ENCODE data around the gene JPT2.
A peak's percentile ranks its signal among the peaks of the same experiment; 100 is the strongest.
"Not testable (repeated sequence)": the region's sequence is repeated elsewhere in the genome, so short reads cannot be mapped to it uniquely, and the experiment has no call there.

JPT2 gene

DNA sequence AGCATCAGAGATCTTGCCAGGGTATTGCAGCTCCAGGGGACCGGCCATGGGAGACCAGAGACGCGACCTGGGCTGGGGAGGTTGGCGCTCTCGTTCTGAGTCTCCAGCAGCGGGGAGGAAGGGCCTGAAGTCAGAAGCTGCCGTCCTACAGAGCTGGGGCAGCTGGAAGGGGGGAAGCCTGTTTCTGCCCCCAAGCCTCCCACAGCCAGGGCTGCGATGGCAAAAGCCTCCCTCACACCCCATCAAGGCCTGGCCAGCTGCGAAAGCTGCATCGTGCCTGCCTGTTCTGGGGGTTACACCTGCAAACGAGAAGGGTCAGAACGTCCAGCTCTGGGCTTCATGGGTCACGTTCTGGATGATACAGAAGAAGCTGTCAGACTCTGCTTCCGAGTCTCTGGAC, 54.0 kb downstream of the JPT2 start:
- no peak overlapping the region for H3K18ac ChIP-seq (ENCODE audit: low read length)
- no peak overlapping the region for H2AFZ ChIP-seq (ENCODE audit: low read length)
- no peak overlapping the region for H4K8ac ChIP-seq (ENCODE audit: low read depth, low read length)
- H3K4ac ChIP-seq (ENCODE audit: low read length), result no peak overlapping the region
- H2BK12ac ChIP-seq (ENCODE audit: low read length), result no peak overlapping the region
- H3K4me1 ChIP-seq (ENCODE audit: control insufficient read depth in 2 of 2, insufficient read depth in 1 of 2, low read depth in 1 of 2, low read length in 2 of 2), result no peaks in the 10 kb centered on the region
- H3K36me3 ChIP-seq (replicated peaks in 1 of 2; ENCODE audit: control insufficient read depth in 2 of 2, insufficient read depth in 2 of 2, low read length in 2 of 2), result peaks cover 46 to 74% of the 10 kb centered on the region in 2 donors
- no peak overlapping the region for H3K9ac ChIP-seq (ENCODE audit: low read depth, low read length, poor library complexity)
- peaks cover 14 to 19% of the 10 kb centered on the region in 2 donors for H3K9me3 ChIP-seq (replicated peaks in 1 of 2; ENCODE audit: control insufficient read depth in 2 of 2, insufficient read depth in 1 of 2, low read depth in 1 of 2, low read length in 2 of 2)
- H3K79me1 ChIP-seq (ENCODE audit: low read depth, low read length), result no peaks in the 10 kb centered on the region
- H3K23ac ChIP-seq (ENCODE audit: low read depth, low read length, poor library complexity), result peak overlapping the region; percentile 31
- H3K14ac ChIP-seq (ENCODE audit: low read length), result no peak overlapping the region
- H2AK5ac ChIP-seq (ENCODE audit: low read depth, low read length), result no peak overlapping the region
- no peak overlapping the region for H3K4me3 ChIP-seq (ENCODE audit: low read length in 2 of 2)
- H3K4me2 ChIP-seq (ENCODE audit: insufficient read depth, low read length, poor library complexity, severe bottlenecking), result no peak overlapping the region
- H2BK120ac ChIP-seq (ENCODE audit: low read depth, low read length), result no peak overlapping the region
- WGBS, 2 donors (ENCODE audit: extremely low coverage in 2 of 2, insufficient read length in 2 of 2, insufficient replicate concordance in 1 of 2), result no CpG with 5 or more reads among the region's 14 CpGs
- no peak overlapping the region for H2BK5ac ChIP-seq (ENCODE audit: low read length)
- no peak for DNase-seq (ENCODE audit: low spot score)
- H4K91ac ChIP-seq (ENCODE audit: low read depth, low read length, poor library complexity), result no peak overlapping the region
- H3K27ac ChIP-seq (replicated peaks; ENCODE audit: low read length), result no peak overlapping the region
- H2BK15ac ChIP-seq (ENCODE audit: low read length), result no peak overlapping the region
- H3K27me3 ChIP-seq (ENCODE audit: control insufficient read depth in 3 of 3, insufficient read depth in 3 of 3, low read depth in 1 of 3, low read length in 3 of 3), result no peaks in the 10 kb centered on the region

- not testable (repeated sequence) for H3K79me1 ChIP-seq (ENCODE audit: low read depth, low read length); H2AFZ ChIP-seq (ENCODE audit: low read length); H3K27ac ChIP-seq (replicated peaks; ENCODE audit: low read length); H2BK15ac ChIP-seq (ENCODE audit: low read length); H3K4me1 ChIP-seq (ENCODE audit: control insufficient read depth in 2 of 2, insufficient read depth in 1 of 2, low read depth in 1 of 2, low read length in 2 of 2); DNase-seq (ENCODE audit: low spot score); H3K14ac ChIP-seq (ENCODE audit: low read length); H4K8ac ChIP-seq (ENCODE audit: low read depth, low read length); H2BK12ac ChIP-seq (ENCODE audit: low read length); H3K9ac ChIP-seq (ENCODE audit: low read depth, low read length, poor library complexity); H4K91ac ChIP-seq (ENCODE audit: low read depth, low read length, poor library complexity); H3K18ac ChIP-seq (ENCODE audit: low read length); H2BK120ac ChIP-seq (ENCODE audit: low read depth, low read length); H3K4me3 ChIP-seq (ENCODE audit: low read length in 2 of 2); H3K4ac ChIP-seq (ENCODE audit: low read length); H2BK5ac ChIP-seq (ENCODE audit: low read length); H3K4me2 ChIP-seq (ENCODE audit: insufficient read depth, low read length, poor library complexity, severe bottlenecking); H2AK5ac ChIP-seq (ENCODE audit: low read depth, low read length); H3K27me3 ChIP-seq (ENCODE audit: control insufficient read depth in 3 of 3, insufficient read depth in 3 of 3, low read depth in 1 of 3, low read length in 3 of 3)
- peaks cover 42 to 69% of the 10 kb centered on the region in 2 donors for H3K36me3 ChIP-seq (replicated peaks in 1 of 2; ENCODE audit: control insufficient read depth in 2 of 2, insufficient read depth in 2 of 2, low read length in 2 of 2)
- WGBS, 2 donors (ENCODE audit: extremely low coverage in 2 of 2, insufficient read length in 2 of 2, insufficient replicate concordance in 1 of 2), result no CpG with 5 or more reads among the region's 21 CpGs
- H3K9me3 ChIP-seq (replicated peaks in 1 of 2; ENCODE audit: control insufficient read depth in 2 of 2, insufficient read depth in 1 of 2, low read depth in 1 of 2, low read length in 2 of 2), result peaks cover 14 to 19% of the 10 kb centered on the region in 2 donors
- peak overlapping the region; percentile 31 for H3K23ac ChIP-seq (ENCODE audit: low read depth, low read length, poor library complexity)
Observed at GRCh38 chr16:1732551-1732987, 54.5 kb downstream of the JPT2 start.

GRCh38 chr16:1734123-1734522, 56.0 kb downstream of the JPT2 start:
- no peak for DNase-seq (ENCODE audit: low spot score)
- Histone ChIP-seq H3K9me3 (replicated peaks in 1 of 2; ENCODE audit: control insufficient read depth in 2 of 2, insufficient read depth in 1 of 2, low read depth in 1 of 2, low read length in 2 of 2) (peaks cover 14 to 25% of the 10 kb centered on the region in 2 donors), H2BK120ac (ENCODE audit: low read depth, low read length) (no peak overlapping the region), H3K27ac (replicated peaks; ENCODE audit: low read length) (no peak overlapping the region), H2BK12ac (ENCODE audit: low read length) (no peak overlapping the region), H2AFZ (ENCODE audit: low read length) (no peak overlapping the region), H3K4ac (ENCODE audit: low read length) (no peak overlapping the region), H3K23ac (ENCODE audit: low read depth, low read length, poor library complexity) (no peak overlapping the region), H3K36me3 (replicated peaks in 1 of 2; ENCODE audit: control insufficient read depth in 2 of 2, insufficient read depth in 2 of 2, low read length in 2 of 2) (peaks cover 36 to 54% of the 10 kb centered on the region in 2 donors), H2BK15ac (ENCODE audit: low read length) (no peak overlapping the region), H4K8ac (ENCODE audit: low read depth, low read length) (no peak overlapping the region), H2BK5ac (ENCODE audit: low read length) (no peak overlapping the region), H3K27me3 (ENCODE audit: control insufficient read depth in 3 of 3, insufficient read depth in 3 of 3, low read depth in 1 of 3, low read length in 3 of 3) (no peaks in the 10 kb centered on the region), H3K4me2 (ENCODE audit: insufficient read depth, low read length, poor library complexity, severe bottlenecking) (no peak overlapping the region), H3K18ac (ENCODE audit: low read length) (no peak overlapping the region), H3K14ac (ENCODE audit: low read length) (peak overlapping the region; percentile 56), H2AK5ac (ENCODE audit: low read depth, low read length) (no peak overlapping the region), H3K4me1 (ENCODE audit: control insufficient read depth in 2 of 2, insufficient read depth in 1 of 2, low read depth in 1 of 2, low read length in 2 of 2) (no peaks in the 10 kb centered on the region), H4K91ac (ENCODE audit: low read depth, low read length, poor library complexity) (no peak overlapping the region), H3K4me3 (ENCODE audit: low read length in 2 of 2) (no peak overlapping the region), H3K79me1 (ENCODE audit: low read depth, low read length) (no peaks in the 10 kb centered on the region), H3K9ac (ENCODE audit: low read depth, low read length, poor library complexity) (no peak overlapping the region)
- no CpG with 5 or more reads among the region's 22 CpGs for WGBS, 2 donors (ENCODE audit: extremely low coverage in 2 of 2, insufficient read length in 2 of 2, insufficient replicate concordance in 1 of 2)

- Histone ChIP-seq H3K79me1 (ENCODE audit: low read depth, low read length) (no peaks in the 10 kb centered on the region), H3K4me1 (ENCODE audit: control insufficient read depth in 2 of 2, insufficient read depth in 1 of 2, low read depth in 1 of 2, low read length in 2 of 2) (no peaks in the 10 kb centered on the region), H4K8ac (ENCODE audit: low read depth, low read length) (peak overlapping the region; percentile 86), H2BK5ac (ENCODE audit: low read length) (peak overlapping the region; percentile 53), H3K4me3 (ENCODE audit: low read length in 2 of 2) (peak overlapping the region in 1 of 2 donors; percentile 7), H2BK120ac (ENCODE audit: low read depth, low read length) (no peak overlapping the region), H3K36me3 (replicated peaks in 1 of 2; ENCODE audit: control insufficient read depth in 2 of 2, insufficient read depth in 2 of 2, low read length in 2 of 2) (peaks cover 34 to 49% of the 10 kb centered on the region in 2 donors), H3K23ac (ENCODE audit: low read depth, low read length, poor library complexity) (peak overlapping the region; percentile 93), H2AFZ (ENCODE audit: low read length) (no peak overlapping the region), H3K9me3 (replicated peaks in 1 of 2; ENCODE audit: control insufficient read depth in 2 of 2, insufficient read depth in 1 of 2, low read depth in 1 of 2, low read length in 2 of 2) (peaks cover 14 to 32% of the 10 kb centered on the region in 2 donors), H3K9ac (ENCODE audit: low read depth, low read length, poor library complexity) (peak overlapping the region; percentile 81), H3K14ac (ENCODE audit: low read length) (no peak overlapping the region), H2AK5ac (ENCODE audit: low read depth, low read length) (peak overlapping the region; percentile 63), H3K4ac (ENCODE audit: low read length) (no peak overlapping the region), H2BK12ac (ENCODE audit: low read length) (peak overlapping the region; percentile 84), H3K18ac (ENCODE audit: low read length) (no peak overlapping the region), H4K91ac (ENCODE audit: low read depth, low read length, poor library complexity) (no peak overlapping the region), H3K4me2 (ENCODE audit: insufficient read depth, low read length, poor library complexity, severe bottlenecking) (no peak overlapping the region), H3K27ac (replicated peaks; ENCODE audit: low read length) (no peak overlapping the region), H3K27me3 (ENCODE audit: control insufficient read depth in 3 of 3, insufficient read depth in 3 of 3, low read depth in 1 of 3, low read length in 3 of 3) (no peaks in the 10 kb centered on the region), H2BK15ac (ENCODE audit: low read length) (no peak overlapping the region)
- WGBS, 2 donors (ENCODE audit: extremely low coverage in 2 of 2, insufficient read length in 2 of 2, insufficient replicate concordance in 1 of 2), result no CpG with 5 or more reads among the region's 22 CpGs
- DNase-seq (ENCODE audit: low spot score), result no peak
Observed at GRCh38 chr16:1734816-1735215, 56.7 kb downstream of the JPT2 start.
